GM23338 (cell line): ENCODE data around the gene CWC22. TPM values are rescaled to one million over a fixed set of nuclear protein-coding genes. Genes with fewer than 3 reads are reported as not detected.

Source experiments
- ATAC-seq: fragments of 200-7000 bp; cut with Tn5 transposase; 3 replicates; pipeline ENCODE4 v1.9.1; 2020
- DNase-seq: peaks from one replicate; pipeline ENCODE4 v3.0.0-alpha.2; 2015; ENCODE audit warnings: low spot score
- H2AFZ ChIP-seq: fragments of 200-600 bp; sonication (generic); 2 replicates; pipeline ENCODE4 v1.8.0; 2016; ENCODE audit warnings: antibody characterized with exemption, mild to moderate bottlenecking, moderate library complexity
- H3F3A ChIP-seq: fragments of 200-600 bp; sonication (generic); replicated peaks from 2 replicates; pipeline ENCODE4 v1.8.0; 2017; ENCODE audit warnings: antibody characterized with exemption, mixed run types, low read depth
- H3K27ac ChIP-seq: fragments of 200-600 bp; sonication (generic); 2 replicates; pipeline ENCODE4 v1.6.1; 2016; ENCODE audit warnings: low read depth
- H3K27me3 ChIP-seq: fragments of 200-600 bp; sonication (generic); 2 replicates; pipeline ENCODE4 v1.8.0; 2016; ENCODE audit warnings: mild to moderate bottlenecking, mixed run types, moderate library complexity; ENCODE audit not compliant: insufficient read depth
- H3K36me3 ChIP-seq: fragments of 200-600 bp; sonication (generic); 2 replicates; pipeline ENCODE4 v1.8.0; 2016; ENCODE audit warnings: mild to moderate bottlenecking; ENCODE audit not compliant: insufficient read depth
- H3K4me1 ChIP-seq: fragments of 200-600 bp; sonication (generic); 2 replicates; pipeline ENCODE4 v1.8.0; 2016; ENCODE audit warnings: mild to moderate bottlenecking, moderate library complexity; ENCODE audit not compliant: insufficient read depth
- H3K4me2 ChIP-seq: fragments of 200-600 bp; sonication (generic); 2 replicates; pipeline ENCODE4 v1.7.1; 2017; ENCODE audit warnings: mixed run types
- H3K4me3 ChIP-seq: fragments of 200-600 bp; sonication (generic); 2 replicates; pipeline ENCODE4 v1.6.1; 2016; ENCODE audit warnings: mixed run types
- H3K79me2 ChIP-seq: fragments of 200-600 bp; sonication (generic); replicated peaks from 2 replicates; pipeline ENCODE4 v1.8.0; 2017; ENCODE audit warnings: mild to moderate bottlenecking; ENCODE audit not compliant: insufficient read depth
- H3K9me2 ChIP-seq: fragments of 200-600 bp; sonication (generic); 2 replicates; pipeline ENCODE4 v1.8.0; 2017; ENCODE audit not compliant: insufficient read depth
- H4K20me1 ChIP-seq: fragments of 200-600 bp; sonication (generic); replicated peaks from 2 replicates; pipeline ENCODE4 v1.8.0; 2017; ENCODE audit warnings: mild to moderate bottlenecking; ENCODE audit not compliant: insufficient read depth
- H3K27ac Mint-ChIP-seq: 2 replicates; pipeline ENCODE4 v1.8.0; 2020; ENCODE audit warnings: inconsistent platforms, mild to moderate bottlenecking, moderate library complexity, mixed read lengths
- H3K27me3 Mint-ChIP-seq: 3 replicates; pipeline ENCODE4 v1.8.0; 2022; ENCODE audit warnings: low read depth, mild to moderate bottlenecking, moderate library complexity, mixed read lengths, inconsistent platforms; ENCODE audit not compliant: insufficient read depth, poor library complexity
- H3K36me3 Mint-ChIP-seq: 3 replicates; pipeline ENCODE4 v1.8.0; 2021; ENCODE audit warnings: low read depth, mild to moderate bottlenecking, inconsistent platforms, moderate library complexity, mixed read lengths
- H3K4me1 Mint-ChIP-seq: 3 replicates; pipeline ENCODE4 v1.8.0; 2020; ENCODE audit warnings: mild to moderate bottlenecking, inconsistent platforms, mixed read lengths
- H3K4me3 Mint-ChIP-seq: 3 replicates; pipeline ENCODE4 v1.8.0; 2021; ENCODE audit warnings: moderate library complexity, mild to moderate bottlenecking, inconsistent platforms, mixed read lengths
- H3K9me3 Mint-ChIP-seq: 3 replicates; pipeline ENCODE4 v1.8.0; 2020; ENCODE audit warnings: moderate library complexity, mild to moderate bottlenecking, inconsistent platforms, mixed read lengths
- CTCF ChIP-seq, 2 experiments: fragments of 200-600 bp in 1 of 2; sonication (generic) in 1 of 2; conservative IDR thresholded peaks; 2 replicates each; pipeline versions ENCODE4 v1.5.1 to v1.6.1; 2016 to 2017; ENCODE audit warnings: antibody characterized with exemption in 2 of 2, low read depth in 2 of 2, mild to moderate bottlenecking in 2 of 2, moderate library complexity in 1 of 2
- EZH2 ChIP-seq: fragments of 200-600 bp; sonication (generic); IDR thresholded peaks from one replicate; pipeline ENCODE4 v1.8.0; 2017; ENCODE audit warnings: antibody characterized with exemption, mild to moderate bottlenecking, low read depth; ENCODE audit not compliant: unreplicated experiment
- NANOG ChIP-seq: IDR thresholded peaks from 2 replicates; pipeline ENCODE4 v1.6.1; 2016; ENCODE audit warnings: antibody characterized with exemption, borderline replicate concordance
- POLR2AphosphoS5 ChIP-seq: IDR thresholded peaks from 2 replicates; pipeline ENCODE4 v1.6.1; 2016; ENCODE audit warnings: antibody characterized with exemption, low read depth
- REST ChIP-seq: IDR thresholded peaks from one replicate; pipeline ENCODE4 v1.6.1; 2018; ENCODE audit warnings: antibody characterized with exemption; ENCODE audit not compliant: unreplicated experiment
- ZNF114 ChIP-seq: fragments of 250-450 bp; sonication (Bioruptor Pico); IDR thresholded peaks from 2 replicates; pipeline ENCODE4 v1.5.0; 2020; ENCODE audit warnings: mild to moderate bottlenecking, moderate library complexity
- ZNF462 ChIP-seq: fragments of 250-450 bp; sonication (Bioruptor Pico); IDR thresholded peaks from 2 replicates; pipeline ENCODE4 v1.5.0; 2020; ENCODE audit warnings: mild to moderate bottlenecking, moderate library complexity
- polyA plus RNA-seq: library from polyadenylated mRNA; unstranded; fragments of >200 nt; fragmentation: Nextera tagmentation; extraction: Ambion mirVana; gene quantifications from 2 replicates; pipeline ENCODE4 v1.2.1, GENCODE V29; 2016
- total RNA-seq: library from RNA; depleted of rRNA; stranded (reverse); fragments of >200 nt; shearing (Covaris generic); gene quantifications from 2 replicates; pipeline ENCODE4 v1.2.3, GENCODE V29; 2014

CWC22 gene
- total and polyA plus RNA-seq, 2 experiments from 2014 or later, result 36.0 to 38.3 TPM

- H3K79me2 ChIP-seq, result no peaks in the 10 kb centered on the region
- Mint-ChIP-seq H3K27ac (no peak overlapping the region), H3K36me3 (peaks cover 30% of the 10 kb centered on the region), H3K4me1 (peaks cover 4% of the 10 kb centered on the region; the same call in 1 of the 3 replicates), H3K4me3 (no peak overlapping the region), H3K27me3 (peaks cover under 1% of the 10 kb centered on the region), H3K9me3 (no peaks in the 10 kb centered on the region)
- H4K20me1 ChIP-seq, result no peaks in the 10 kb centered on the region
- H3F3A ChIP-seq, result no peaks in the 10 kb centered on the region
- H2AFZ ChIP-seq, result no peak overlapping the region
- H3K27ac ChIP-seq, result no peak overlapping the region
- DNase-seq, result no peak
- no peaks in the 10 kb centered on the region for H3K4me1 ChIP-seq
- H3K4me2 ChIP-seq, result no peak overlapping the region
- ATAC-seq, result no peak
- TF ChIP-seq REST, result no peak
- no peak for TF ChIP-seq ZNF114 (CRISPR knock-in tag)
- no peak for TF ChIP-seq CTCF (conservative IDR thresholded peaks at IDR 0.05; ENCODE audit: low read depth in 2 of 2)
- no peak for TF ChIP-seq EZH2
- TF ChIP-seq ZNF462 (CRISPR knock-in tag), result no peak
- no peak for TF ChIP-seq POLR2AphosphoS5
- no peak for TF ChIP-seq NANOG
- no peak overlapping the region for H3K4me3 ChIP-seq
- H3K9me2 ChIP-seq, result no peaks in the 10 kb centered on the region
- H3K27me3 ChIP-seq, result no peaks in the 10 kb centered on the region
- peaks cover 41% of the 10 kb centered on the region for H3K36me3 ChIP-seq
Observed at GRCh38 chr2:179952658-179953057, 54.4 kb downstream of the CWC22 start.
